ENCODE data around the gene MPPED2. TPM values are rescaled to one million over a fixed set of nuclear protein-coding genes. Genes with fewer than 3 reads are reported as not detected.

Gene MPPED2
- total RNA-seq, 4 donors from 2014 or later: 2.2 to 11.5 (median 4.7) TPM

GRCh38 chr11:30585125-30585891 lies 845 bp downstream of the MPPED2 start:
- Histone ChIP-seq H3K4me3 (peak overlapping the region; percentile 61 to 76 (median 69)), H3K27me3 (peaks cover 0 to 37% of the 10 kb centered on the region in 2 donors), H3K36me3 (no peaks in the 10 kb centered on the region), H3K4me1 (peaks cover 0 to 34% (median 4%) of the 10 kb centered on the region in 4 donors), H3K9me3 (no peaks in the 10 kb centered on the region), H3K27ac (peak overlapping the region in 3 of 4 donors; percentile 4 to 68 (median 13))
- 1% methylated on average over 57 to 70 of the region's 74 CpGs for WGBS, 2 donors
- DNase-seq (ENCODE audit: low spot score in 2 of 2): no peak
- TF ChIP-seq POLR2A (IDR thresholded peaks at IDR 0.05) (no peak), EP300 (IDR thresholded peaks at IDR 0.05) (no peak)
- TF ChIP-seq, protein P1, sequence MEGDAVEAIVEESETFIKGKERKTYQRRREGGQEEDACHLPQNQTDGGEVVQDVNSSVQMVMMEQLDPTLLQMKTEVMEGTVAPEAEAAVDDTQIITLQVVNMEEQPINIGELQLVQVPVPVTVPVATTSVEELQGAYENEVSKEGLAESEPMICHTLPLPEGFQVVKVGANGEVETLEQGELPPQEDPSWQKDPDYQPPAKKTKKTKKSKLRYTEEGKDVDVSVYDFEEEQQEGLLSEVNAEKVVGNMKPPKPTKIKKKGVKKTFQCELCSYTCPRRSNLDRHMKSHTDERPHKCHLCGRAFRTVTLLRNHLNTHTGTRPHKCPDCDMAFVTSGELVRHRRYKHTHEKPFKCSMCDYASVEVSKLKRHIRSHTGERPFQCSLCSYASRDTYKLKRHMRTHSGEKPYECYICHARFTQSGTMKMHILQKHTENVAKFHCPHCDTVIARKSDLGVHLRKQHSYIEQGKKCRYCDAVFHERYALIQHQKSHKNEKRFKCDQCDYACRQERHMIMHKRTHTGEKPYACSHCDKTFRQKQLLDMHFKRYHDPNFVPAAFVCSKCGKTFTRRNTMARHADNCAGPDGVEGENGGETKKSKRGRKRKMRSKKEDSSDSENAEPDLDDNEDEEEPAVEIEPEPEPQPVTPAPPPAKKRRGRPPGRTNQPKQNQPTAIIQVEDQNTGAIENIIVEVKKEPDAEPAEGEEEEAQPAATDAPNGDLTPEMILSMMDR (IDR thresholded peaks at IDR 0.05): no peak

DNA sequence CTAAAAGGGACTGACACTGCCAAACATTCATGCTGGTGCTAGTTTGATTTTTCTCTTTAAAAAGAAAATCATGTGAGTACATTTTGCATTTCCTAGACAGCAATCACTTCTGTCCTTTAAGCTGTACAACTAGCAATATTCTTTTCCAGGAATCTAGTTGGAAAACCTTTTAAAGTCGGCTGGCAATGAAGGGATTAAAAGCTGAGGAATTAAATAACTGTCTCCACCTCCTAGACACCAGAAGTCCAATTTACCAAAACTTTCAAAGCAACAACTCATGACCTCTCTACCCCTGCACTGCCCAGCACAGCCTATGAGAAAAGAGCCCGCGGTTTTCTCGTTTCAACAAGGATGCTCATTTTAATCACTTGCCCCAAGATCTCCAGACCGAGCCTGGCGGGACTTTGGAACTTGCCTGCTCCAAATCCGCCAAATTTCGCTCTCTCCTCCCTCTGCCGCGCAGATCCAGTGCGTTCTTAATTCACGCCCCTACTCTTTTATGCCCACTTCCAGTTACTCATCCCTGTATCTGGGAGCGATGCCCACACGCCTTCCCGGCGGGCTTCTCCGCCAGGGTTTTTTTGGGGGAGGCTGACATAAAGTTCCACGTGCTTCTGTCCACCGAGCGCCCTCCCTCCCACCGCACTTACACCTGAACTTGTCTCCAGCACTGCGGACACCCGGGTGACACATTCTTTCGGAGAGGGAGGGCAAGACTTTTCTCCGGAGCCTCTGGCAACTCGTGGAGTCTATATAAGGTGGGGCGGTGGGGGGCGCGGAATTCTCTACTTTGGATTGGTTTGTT lies 2.5 kb downstream of the MPPED2 start:
- H3K4me1 ChIP-seq: peaks cover 0 to 34% (median 4%) of the 10 kb centered on the region in 4 donors
- H3K27ac ChIP-seq: no peak overlapping the region
- H3K36me3 ChIP-seq: no peaks in the 10 kb centered on the region
- no peak for TF ChIP-seq EP300 (IDR thresholded peaks at IDR 0.05)
- TF ChIP-seq, protein P1 (IDR thresholded peaks at IDR 0.05): no peak
- TF ChIP-seq POLR2A (IDR thresholded peaks at IDR 0.05): no peak
- H3K27me3 ChIP-seq: peaks cover 0 to 37% of the 10 kb centered on the region in 2 donors
- no peak for DNase-seq (ENCODE audit: low spot score in 2 of 2)
- WGBS, 2 donors: 18 to 34% methylated on average over 24 to 29 of the region's 29 CpGs
- no peaks in the 10 kb centered on the region for H3K9me3 ChIP-seq
- peak overlapping the region in 3 of 4 donors; percentile 64 to 76 (median 74) for H3K4me3 ChIP-seq

DNA sequence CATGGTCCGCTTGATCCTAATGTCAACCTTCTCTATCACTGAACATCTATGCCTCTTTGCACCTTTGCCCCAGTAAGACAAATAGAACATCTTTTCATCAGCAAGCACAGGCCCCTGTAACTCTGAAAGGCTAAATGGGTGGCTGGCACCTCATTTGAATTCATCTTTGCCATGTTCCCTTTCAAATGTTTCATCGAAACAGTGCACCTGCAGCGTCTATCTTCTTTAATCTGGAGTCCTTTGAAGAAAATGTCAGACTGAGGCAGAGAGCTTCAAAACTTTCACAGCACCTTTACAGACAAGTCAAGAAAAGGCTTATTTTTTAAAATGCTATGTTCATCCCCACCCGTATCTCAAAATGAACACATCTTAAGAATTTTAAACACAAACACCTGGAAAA lies 3.4 kb downstream of the MPPED2 start:
- Histone ChIP-seq H3K4me3 (no peak overlapping the region), H3K27ac (no peak overlapping the region), H3K36me3 (no peaks in the 10 kb centered on the region), H3K9me3 (no peaks in the 10 kb centered on the region), H3K27me3 (peaks cover 0 to 37% of the 10 kb centered on the region in 2 donors), H3K4me1 (peaks cover 0 to 34% (median 4%) of the 10 kb centered on the region in 4 donors)
- TF ChIP-seq, protein P1 (IDR thresholded peaks at IDR 0.05): no peak
- TF ChIP-seq POLR2A (IDR thresholded peaks at IDR 0.05) (no peak), EP300 (IDR thresholded peaks at IDR 0.05) (no peak)
- WGBS, 2 donors: 97% methylated on average over 4 of the region's 4 CpGs
- DNase-seq (ENCODE audit: low spot score in 2 of 2): no peak

DNA sequence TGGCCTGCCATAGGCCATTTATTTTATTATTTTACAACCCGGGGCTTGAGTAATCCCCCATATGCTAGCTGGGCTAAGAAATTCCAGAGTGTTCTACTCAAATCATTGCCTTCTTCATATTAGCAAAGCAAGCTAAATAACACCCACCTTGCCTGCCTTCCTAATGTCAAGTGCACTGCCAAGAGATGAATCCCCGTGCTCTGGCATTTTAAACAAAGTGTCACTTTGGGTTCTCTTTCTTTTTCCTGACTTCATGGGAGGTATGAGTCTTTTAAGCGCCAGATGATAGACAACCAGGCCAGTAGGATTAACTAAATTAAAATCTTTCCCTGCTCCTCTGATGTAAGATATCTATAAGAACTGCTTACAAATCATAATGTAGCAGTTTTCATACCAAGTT lies 4.5 kb downstream of the MPPED2 start:
- TF ChIP-seq, protein P1 (IDR thresholded peaks at IDR 0.05): no peak
- TF ChIP-seq EP300 (IDR thresholded peaks at IDR 0.05): no peak
- TF ChIP-seq POLR2A (IDR thresholded peaks at IDR 0.05): no peak
- H3K27ac ChIP-seq: no peak overlapping the region
- no peaks in the 10 kb centered on the region for H3K36me3 ChIP-seq
- no peak overlapping the region for H3K4me3 ChIP-seq
- no peaks in the 10 kb centered on the region for H3K9me3 ChIP-seq
- H3K27me3 ChIP-seq: peaks cover 0 to 32% of the 10 kb centered on the region in 2 donors
- peaks cover 0 to 31% (median 4%) of the 10 kb centered on the region in 4 donors for H3K4me1 ChIP-seq
- 91 to 92% methylated on average over 3 of the region's 3 CpGs for WGBS, 2 donors
- no peak for DNase-seq (ENCODE audit: low spot score in 2 of 2)

DNA sequence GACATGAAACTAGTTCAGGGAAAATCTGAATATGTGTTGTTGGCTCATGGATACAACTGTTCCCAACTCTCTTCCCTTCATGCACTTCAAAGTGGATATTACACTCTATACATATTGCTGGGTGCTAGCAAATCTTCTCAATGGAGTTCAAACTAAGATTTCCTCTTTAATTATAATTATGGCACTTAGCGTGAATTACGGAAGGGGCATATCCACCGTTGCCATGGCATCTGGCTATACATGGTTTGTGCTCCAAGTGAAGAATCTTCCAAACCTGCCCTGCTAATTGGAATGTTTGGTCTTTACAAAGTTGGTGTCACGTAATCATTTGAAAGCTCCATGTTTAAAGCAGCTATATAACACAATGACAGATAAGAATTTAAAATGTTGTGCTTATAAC lies 5.6 kb downstream of the MPPED2 start:
- WGBS, 2 donors: 85 to 86% methylated on average over 4 of the region's 4 CpGs
- TF ChIP-seq POLR2A (IDR thresholded peaks at IDR 0.05): no peak
- TF ChIP-seq EP300 (IDR thresholded peaks at IDR 0.05): no peak
- TF ChIP-seq, protein P1 (IDR thresholded peaks at IDR 0.05): no peak
- no peak overlapping the region for H3K27ac ChIP-seq
- DNase-seq (ENCODE audit: low spot score in 2 of 2): no peak
- H3K4me1 ChIP-seq: peaks cover 0 to 21% (median 2%) of the 10 kb centered on the region in 4 donors
- peaks cover 0 to 27% of the 10 kb centered on the region in 2 donors for H3K27me3 ChIP-seq
- H3K36me3 ChIP-seq: no peaks in the 10 kb centered on the region
- H3K4me3 ChIP-seq: no peak overlapping the region
- no peaks in the 10 kb centered on the region for H3K9me3 ChIP-seq

All from tibial nerve (tissue), 4 donors.